Measurements from ENCODE around the gene KNSTRN. TPM values are rescaled to one million over a fixed set of nuclear protein-coding genes. Genes with fewer than 3 reads are reported as not detected.
A peak's percentile ranks its signal among the peaks of the same experiment; 100 is the strongest.

KNSTRN gene
- total and polyA plus RNA-seq, 2 of the 8 experiments (the other 6 are each of a cell fraction or from before 2014, with no cell fraction given), result 25.1 to 79.4 TPM

GRCh38 chr15:40382580-40383456 is at the start of gene KNSTRN (continued):
- TF ChIP-seq CTCF (IDR thresholded peaks at IDR 0.05; ENCODE audit: control extremely low read depth in 1 of 3, insufficient read depth in 1 of 3, low read depth in 1 of 3, low read length in 3 of 3) (no peak), SRF (IDR thresholded peaks at IDR 0.05; ENCODE audit: low read depth, low read length) (no peak), SP1 (IDR thresholded peaks at IDR 0.05; ENCODE audit: low read depth, low read length) (peak; percentile 51; the same call in 1 of the 2 replicates), RNF2 (IDR thresholded peaks at IDR 0.05; ENCODE audit: borderline replicate concordance, low read depth, low read length, missing control alignments, poor library complexity, severe bottlenecking) (no peak), TAF1 (IDR thresholded peaks at IDR 0.05; ENCODE audit: low read depth, low read length) (peak; percentile 79), BCL11A (IDR thresholded peaks at IDR 0.05; ENCODE audit: low read depth in 2 of 2, low read length in 2 of 2) (no peak), KDM5A (IDR thresholded peaks at IDR 0.05; ENCODE audit: low read length) (peak; percentile 75), MAX (IDR thresholded peaks at IDR 0.05) (peak; percentile 37; the same call in 1 of the 2 replicates), JUND (IDR thresholded peaks at IDR 0.05; ENCODE audit: low read length) (peak; percentile 85), JUN (IDR thresholded peaks at IDR 0.05; ENCODE audit: low read depth, low read length) (0 out of 2 replicates have a peak, but pooled peaks have one; percentile 5), ZNF274 (IDR thresholded peaks at IDR 0.05; ENCODE audit: borderline replicate concordance, extremely low read depth, low read length) (no peak)

Measured in H1 (cell line).